RPMI7951 (cell line): ENCODE results near the gene PLA2G12B. TPM values are rescaled to one million over a fixed set of nuclear protein-coding genes. Genes with fewer than 3 reads are reported as not detected.

Source experiments
- DNase-seq: peaks from one replicate; pipeline ENCODE4 v3.0.0-alpha.2; 2012; ENCODE audit warnings: low read depth
- total RNA-seq: library from RNA; depleted of rRNA; stranded (reverse); fragments of >200 nt; shearing (Covaris generic); gene quantifications from 2 replicates; pipeline ENCODE4 v1.2.3, GENCODE V29; 2014; rRNA removed

PLA2G12B gene
- total RNA-seq, 1 experiment from 2014 or later: not detected

DNA sequence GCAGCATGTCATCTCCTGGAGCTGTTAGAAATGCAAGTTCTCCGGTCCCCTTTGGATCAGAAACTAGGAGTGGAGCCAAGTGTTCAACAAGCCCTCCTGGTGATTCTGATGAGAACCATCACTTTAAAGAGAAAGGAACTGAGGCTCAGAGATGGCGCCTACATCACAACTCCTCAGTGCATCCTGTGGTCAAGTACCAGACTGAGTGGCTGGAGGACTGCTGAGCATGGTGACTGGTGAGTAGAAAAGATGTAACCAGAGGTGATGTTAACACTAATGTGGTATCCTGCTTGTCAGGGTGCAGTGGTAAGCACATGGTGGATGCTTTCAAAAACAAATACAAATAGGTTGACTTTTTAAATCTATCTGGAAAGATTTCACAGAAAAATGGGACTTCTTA, 64.5 kb downstream of the PLA2G12B start:
- DNase-seq: no peak

DNA sequence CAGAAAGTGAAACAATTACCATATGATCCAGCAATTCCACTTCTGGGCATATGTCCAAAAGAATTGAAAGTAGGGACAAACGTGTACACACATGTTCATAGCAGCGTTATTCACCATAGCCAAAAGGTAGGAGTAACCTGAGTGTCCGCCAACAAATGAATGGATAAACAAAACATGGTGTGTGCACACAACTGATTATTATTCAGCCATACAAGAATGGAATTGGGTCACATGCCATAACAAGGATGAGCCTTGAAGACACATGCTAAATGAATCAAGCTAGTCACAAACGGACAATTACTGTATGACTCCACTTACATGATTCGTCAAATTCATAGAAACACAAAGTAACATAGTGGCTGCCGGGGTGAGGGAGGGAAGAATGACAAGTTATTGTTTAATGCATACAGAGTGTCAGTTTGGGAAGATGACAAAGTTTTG, 65.2 kb downstream of the PLA2G12B start:
- DNase-seq: peak; percentile 9

DNA sequence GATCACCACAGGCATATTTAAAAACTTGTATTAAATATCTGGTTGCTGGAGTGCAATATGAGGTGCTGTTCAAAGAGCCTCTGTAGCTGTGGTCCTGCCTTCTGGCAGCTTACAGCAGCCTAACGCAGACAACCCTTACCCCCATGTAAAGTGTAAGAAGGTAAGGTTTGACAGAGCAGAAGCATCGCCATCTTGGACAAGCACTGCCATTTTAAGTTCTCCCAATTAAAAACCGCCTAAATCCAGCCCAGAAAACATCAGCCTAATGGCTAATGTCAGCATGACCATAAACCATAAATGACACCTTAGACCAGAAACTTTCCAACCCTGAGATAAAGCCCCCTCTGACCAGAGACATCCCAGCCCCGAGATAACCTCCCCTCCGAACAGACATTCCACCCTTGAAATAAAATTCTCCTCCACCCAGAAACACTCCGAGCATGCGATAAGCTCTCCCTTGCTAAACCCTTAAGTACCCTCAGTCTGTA, 66.4 kb downstream of the PLA2G12B start:
- DNase-seq: no peak

DNA sequence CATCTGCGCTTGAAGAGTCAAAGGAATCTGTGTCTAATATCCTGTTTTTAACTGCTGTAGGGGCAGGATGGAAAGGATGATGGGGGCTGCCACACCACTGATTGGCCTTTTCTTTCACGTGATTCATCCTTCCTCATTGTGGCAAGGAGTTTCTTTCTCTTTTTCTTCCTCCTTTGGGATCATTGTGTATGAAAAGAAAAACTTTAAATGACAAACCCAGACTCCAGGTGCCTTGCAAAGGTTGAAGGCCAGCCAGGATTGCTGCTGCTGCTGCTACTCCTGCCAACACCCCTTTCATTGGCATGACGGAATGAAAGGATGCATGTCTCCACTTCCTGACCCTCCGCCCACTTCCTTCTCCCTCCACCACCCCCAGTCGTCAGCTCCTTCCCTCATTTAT, 67.6 kb downstream of the PLA2G12B start:
- no peak for DNase-seq

DNA sequence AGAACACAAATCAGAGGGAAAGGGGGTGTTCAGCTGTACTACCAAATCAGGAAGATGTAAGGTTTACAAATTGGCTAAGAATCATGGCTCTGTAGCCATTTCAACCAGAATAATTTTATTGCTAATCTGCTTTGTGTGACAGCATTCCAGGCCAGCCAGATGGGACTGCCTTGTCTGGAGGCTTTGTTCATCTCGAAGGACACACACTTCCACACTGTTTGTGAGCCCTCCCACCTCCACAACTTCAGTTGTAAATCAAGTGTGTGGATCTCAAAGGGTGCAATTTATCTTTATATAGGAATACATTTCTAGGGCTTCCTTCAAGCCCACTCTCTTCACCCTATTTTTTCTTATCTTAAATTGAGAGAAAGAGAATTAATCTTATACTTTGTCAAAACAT, 68.0 kb downstream of the PLA2G12B start:
- no peak for DNase-seq

DNA sequence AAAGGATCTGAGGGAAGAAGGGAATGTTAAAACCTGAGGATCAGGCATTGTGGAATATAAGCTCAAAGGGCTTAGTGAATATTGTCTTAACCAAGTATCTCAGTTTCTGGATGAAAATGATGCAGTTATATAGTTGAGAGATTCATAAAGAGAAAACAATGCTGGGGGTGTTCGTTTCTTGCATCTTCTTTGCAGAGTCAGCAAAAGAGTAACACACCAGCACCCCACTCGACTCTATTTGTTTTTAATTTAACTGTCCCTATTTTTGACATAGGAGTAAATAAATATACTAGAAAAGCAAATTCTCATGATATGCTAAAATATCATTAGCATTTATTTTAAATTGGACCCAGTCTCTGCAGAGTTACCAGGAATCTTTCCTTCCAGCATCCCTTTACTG, 68.7 kb downstream of the PLA2G12B start:
- DNase-seq: no peak

Other genes starting within 250 kb of the PLA2G12B start
- gene OIT3, start 61.1 kb downstream of the PLA2G12B start, total RNA-seq: not detected in 2 replicates
- 290 and 315 TPM in 2 replicates for gene P4HA1, start 142.1 kb upstream of the PLA2G12B start, total RNA-seq
- gene NUDT13, start 155.6 kb upstream of the PLA2G12B start, total RNA-seq: 2.1 and 3.6 TPM in 2 replicates
- 21.8 and 29.8 TPM in 2 replicates for gene ECD, start 213.2 kb upstream of the PLA2G12B start, total RNA-seq
- gene FAM149B1, start 213.3 kb upstream of the PLA2G12B start, total RNA-seq: 13.2 and 13.6 TPM in 2 replicates